Urothelium cell line (cell line): ENCODE data around the gene EMID1.

ENCODE experiments used
- DNase-seq: peaks from one replicate; pipeline ENCODE4 v3.0.0; 2011; ENCODE audit warnings: low spot score, mixed read lengths
- FAIRE-seq: peaks from 2 replicates; lab custom pipeline; 2011; peaks lifted over from hg19 to GRCh38; lab: Jason Lieb, UNC

EMID1 gene

GRCh38 chr22:29194184-29194583 lies 11.5 kb upstream of the EMID1 start:
- FAIRE-seq (no peak), DNase-seq (no peak)

GRCh38 chr22:29195118-29195963 lies 10.4 kb upstream of the EMID1 start:
- DNase-seq (no peak), FAIRE-seq (no peak)

- DNase-seq (no peak), FAIRE-seq (no peak)
Measured at GRCh38 chr22:29195964-29196666, 9.6 kb upstream of the EMID1 start.

- DNase-seq = no peak
Measured at GRCh38 chr22:29197096-29197495, 8.6 kb upstream of the EMID1 start.

GRCh38 chr22:29198240-29198639 lies 7.5 kb upstream of the EMID1 start:
- DNase-seq = no peak
- FAIRE-seq = no peak

More at GRCh38 chr22:29197096-29197495, 8.6 kb upstream of the EMID1 start:
- no peak for FAIRE-seq

GRCh38 chr22:29199702-29200400 lies 5.8 kb upstream of the EMID1 start:
- DNase-seq = no peak
- no peak for FAIRE-seq

- DNase-seq (no peak), FAIRE-seq (no peak)
Measured at GRCh38 chr22:29200901-29201300, 4.8 kb upstream of the EMID1 start.

GRCh38 chr22:29201782-29202181 lies 3.9 kb upstream of the EMID1 start:
- FAIRE-seq = no peak
- DNase-seq = no peak

- DNase-seq = no peak
Measured at GRCh38 chr22:29202212-29203192, 3.2 kb upstream of the EMID1 start.

GRCh38 chr22:29203488-29204454 lies 1.9 kb upstream of the EMID1 start:
- FAIRE-seq = peak; percentile 63

More at GRCh38 chr22:29202212-29203192, 3.2 kb upstream of the EMID1 start:
- peak; percentile 84 for FAIRE-seq

GRCh38 chr22:29204455-29205183 lies 1.1 kb upstream of the EMID1 start:
- peak; percentile 84 for FAIRE-seq
- DNase-seq = no peak

More at GRCh38 chr22:29203488-29204454, 1.9 kb upstream of the EMID1 start:
- no peak for DNase-seq

GRCh38 chr22:29205252-29205593 lies 473 bp upstream of the EMID1 start:
- FAIRE-seq (no peak), DNase-seq (no peak)

- DNase-seq = no peak
Measured at GRCh38 chr22:29206372-29207242, 911 bp downstream of the EMID1 start.

GRCh38 chr22:29207243-29207550 lies 1.5 kb downstream of the EMID1 start:
- DNase-seq = no peak
- peak; percentile 42 for FAIRE-seq

More at GRCh38 chr22:29206372-29207242, 911 bp downstream of the EMID1 start:
- FAIRE-seq = no peak

- DNase-seq (no peak), FAIRE-seq (no peak)
Measured at GRCh38 chr22:29207562-29208501, 2.1 kb downstream of the EMID1 start.

- FAIRE-seq (no peak), DNase-seq (no peak)
Measured at GRCh38 chr22:29208502-29208862, 2.8 kb downstream of the EMID1 start.
